Activated effector memory CD4-positive, alpha-beta T cell treated with anti-CD3 and anti-CD28 coated beads, Interleukin-2, amount 50 U/mL, for 16 hours (primary cell): ENCODE results near the gene MAGEA12.
"Not testable (repeated sequence)": the region's sequence is repeated elsewhere in the genome, so short reads cannot be mapped to it uniquely, and the experiment has no call there.

Source experiments
- DNase-seq: peaks from one replicate; pipeline ENCODE4 v3.0.0-alpha.2; 2020

MAGEA12 gene

GRCh38 chrX:152769549-152770289 is 36.2 kb downstream of the MAGEA12 start, which contains the start of gene MAGEA6:
Gene MAGEA6, minus strand, starts transcription at chrX:152769689. Its CDS starts 2,039 bp downstream, at chrX:152767650.
- DNase-seq, result not testable (repeated sequence)

GRCh38 chrX:152787062-152787461 is 53.5 kb downstream of the MAGEA12 start:
- DNase-seq, result not testable (repeated sequence)
